22Rv1 (cell line): Measurements from ENCODE around the gene GAS6.

Source experiments
- ZFX ChIP-seq: fragments of 450-650 bp; IDR thresholded peaks from 2 replicates; pipeline ENCODE4 v1.6.1; 2017; ENCODE audit warnings: antibody characterized with exemption, borderline replicate concordance
- TF ChIP-seq, protein P1 (sequence below): fragments of 450-650 bp; IDR thresholded peaks from 2 replicates; pipeline ENCODE4 v1.5.1; 2017; ENCODE audit warnings: mild to moderate bottlenecking

DNA sequence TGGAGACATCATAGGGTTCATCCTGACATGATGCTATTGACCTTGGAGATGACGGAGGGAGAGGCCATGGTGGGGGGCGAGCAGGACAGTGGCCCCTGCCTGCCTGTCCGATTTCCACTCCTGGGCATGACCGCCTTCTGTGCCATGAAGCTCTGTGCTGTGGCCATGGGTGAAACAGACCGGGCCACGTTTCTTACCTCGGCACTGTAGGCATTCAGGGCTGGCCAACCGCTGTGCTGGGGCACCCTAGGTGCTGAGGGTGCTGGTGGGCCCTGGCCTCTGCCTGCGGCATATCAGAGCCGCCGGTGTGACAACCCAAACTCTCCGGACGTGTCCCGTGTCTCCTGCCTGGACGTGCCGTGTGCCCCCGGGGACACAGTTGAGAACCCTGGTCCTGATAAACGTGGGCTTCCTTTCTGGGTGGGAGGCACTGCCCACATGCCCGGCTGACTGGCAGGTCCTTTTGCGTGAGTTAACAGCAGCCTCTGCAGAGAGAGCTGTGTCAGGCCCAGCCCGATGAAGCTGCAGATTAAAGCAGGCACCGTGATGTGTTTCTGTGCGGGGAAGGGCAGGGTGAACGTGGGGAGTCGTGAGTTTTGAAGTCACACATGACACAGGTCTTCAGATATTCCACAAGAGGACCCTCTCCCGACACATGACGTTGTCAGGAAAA, 58.3 kb downstream of the GAS6 start:
- TF ChIP-seq, protein P1, sequence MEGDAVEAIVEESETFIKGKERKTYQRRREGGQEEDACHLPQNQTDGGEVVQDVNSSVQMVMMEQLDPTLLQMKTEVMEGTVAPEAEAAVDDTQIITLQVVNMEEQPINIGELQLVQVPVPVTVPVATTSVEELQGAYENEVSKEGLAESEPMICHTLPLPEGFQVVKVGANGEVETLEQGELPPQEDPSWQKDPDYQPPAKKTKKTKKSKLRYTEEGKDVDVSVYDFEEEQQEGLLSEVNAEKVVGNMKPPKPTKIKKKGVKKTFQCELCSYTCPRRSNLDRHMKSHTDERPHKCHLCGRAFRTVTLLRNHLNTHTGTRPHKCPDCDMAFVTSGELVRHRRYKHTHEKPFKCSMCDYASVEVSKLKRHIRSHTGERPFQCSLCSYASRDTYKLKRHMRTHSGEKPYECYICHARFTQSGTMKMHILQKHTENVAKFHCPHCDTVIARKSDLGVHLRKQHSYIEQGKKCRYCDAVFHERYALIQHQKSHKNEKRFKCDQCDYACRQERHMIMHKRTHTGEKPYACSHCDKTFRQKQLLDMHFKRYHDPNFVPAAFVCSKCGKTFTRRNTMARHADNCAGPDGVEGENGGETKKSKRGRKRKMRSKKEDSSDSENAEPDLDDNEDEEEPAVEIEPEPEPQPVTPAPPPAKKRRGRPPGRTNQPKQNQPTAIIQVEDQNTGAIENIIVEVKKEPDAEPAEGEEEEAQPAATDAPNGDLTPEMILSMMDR: no peak
- no peak for TF ChIP-seq ZFX
